Thyroid gland (tissue), 4 donors: Measurements from ENCODE around the gene ZBTB40. TPM values are rescaled to one million over a fixed set of nuclear protein-coding genes. Genes with fewer than 3 reads are reported as not detected.

Experiments
- DNase-seq, 2 donors: peaks; one replicate each; pipeline ENCODE4 v3.0.0-alpha.2; 2019
- H3K27ac ChIP-seq, 3 donors: fragments of 200-600 bp; sonication (generic); 1 replicate in 2 of 3; 2 replicates in 1 of 3; pipeline ENCODE4 v1.5.1; 2016 to 2019; ENCODE audit warnings: mild to moderate bottlenecking in 1 of 3, moderate library complexity in 1 of 3
- H3K27me3 ChIP-seq: fragments of 200-600 bp; sonication (generic); one replicate; pipeline ENCODE4 v1.5.1; 2019
- H3K36me3 ChIP-seq, 2 donors: fragments of 200-600 bp; sonication (generic); one replicate each; pipeline ENCODE4 v1.5.1; 2016 to 2019
- H3K4me1 ChIP-seq, 2 donors: fragments of 200-600 bp; sonication (generic); one replicate each; pipeline ENCODE4 v1.5.1; 2017 to 2019
- H3K4me3 ChIP-seq, 3 donors: fragments of 200-600 bp; sonication (generic); replicated peaks in 1 of 3; 1 replicate in 2 of 3; 2 replicates in 1 of 3; pipeline ENCODE4 v1.5.1; 2016; ENCODE audit warnings: mild to moderate bottlenecking in 1 of 3
- H3K9me3 ChIP-seq: fragments of 200-600 bp; sonication (generic); one replicate; pipeline ENCODE4 v1.5.1; 2017
- POLR2A ChIP-seq, 2 donors: fragments of 450-650 bp; IDR thresholded peaks; one replicate each; pipeline ENCODE4 v1.6.1; 2017; ENCODE audit warnings: antibody characterized with exemption in 2 of 2, mild to moderate bottlenecking in 2 of 2, moderate library complexity in 1 of 2
- whole genome bisulfite sequencing, 2 donors: methylation state at CpG; one replicate each; pipeline ENCODE4 v1.1.5; 2017; 5-methylcytosine and 5-hydroxymethylcytosine counted together
- intact Hi-C: fragments of 100-400 bp; cut with DNase I; formaldehyde crosslinking; loops from one replicate; pipeline ENCODE4 v1.15.1; 2023
- total RNA-seq, 4 donors: library from RNA; depleted of rRNA; stranded (reverse); fragments of >200 nt; gene quantifications; one replicate each; pipeline ENCODE4 v1.2.3, GENCODE V29; 2016
- TF ChIP-seq, protein P1 (sequence below), 6 experiments: fragments of 200-600 bp in 3 of 6; fragments of 450-650 bp in 3 of 6; sonication (generic) in 3 of 6; IDR thresholded peaks; one replicate each; pipeline ENCODE4 v1.5.1; 2016 to 2019; ENCODE audit warnings: antibody characterized with exemption in 6 of 6, mild to moderate bottlenecking in 2 of 6, inconsistent platforms in 1 of 6, moderate library complexity in 1 of 6

The ZBTB40 gene
- total RNA-seq, 4 donors from 2014 or later = 18.7 to 30.1 (median 23.8) TPM

DNA sequence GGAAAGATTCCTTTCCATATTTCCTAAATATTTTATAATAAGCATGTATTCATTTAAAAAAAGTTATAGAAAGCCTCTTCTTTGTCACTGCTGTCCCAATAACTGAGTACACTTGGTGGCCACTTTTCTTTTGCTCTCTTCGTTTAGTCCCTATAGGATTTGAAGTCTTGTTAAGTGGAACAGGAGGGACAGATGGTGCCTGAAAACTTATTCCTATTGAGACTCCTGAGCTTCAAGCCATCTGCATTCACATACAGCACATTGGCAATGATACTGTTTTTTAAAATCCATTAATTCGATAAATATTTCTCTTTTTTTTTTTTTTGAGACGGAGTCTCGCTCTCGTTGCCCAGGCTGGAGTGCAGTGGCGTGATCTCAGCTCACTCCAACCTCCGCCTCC lies 2.0 kb upstream of the ZBTB40 start:
- WGBS, 2 donors = 95 to 96% methylated on average over 7 of the region's 7 CpGs
- H3K4me3 ChIP-seq = no peak overlapping the region
- intact Hi-C loops = no loop called here
- peaks cover 5 to 17% of the 10 kb centered on the region in 2 donors for H3K4me1 ChIP-seq
- H3K36me3 ChIP-seq = no peaks in the 10 kb centered on the region
- no peaks in the 10 kb centered on the region for H3K27me3 ChIP-seq
- no peak for DNase-seq
- no peaks in the 10 kb centered on the region for H3K9me3 ChIP-seq
- TF ChIP-seq POLR2A (IDR thresholded peaks at IDR 0.05) = no peak
- TF ChIP-seq, protein P1, sequence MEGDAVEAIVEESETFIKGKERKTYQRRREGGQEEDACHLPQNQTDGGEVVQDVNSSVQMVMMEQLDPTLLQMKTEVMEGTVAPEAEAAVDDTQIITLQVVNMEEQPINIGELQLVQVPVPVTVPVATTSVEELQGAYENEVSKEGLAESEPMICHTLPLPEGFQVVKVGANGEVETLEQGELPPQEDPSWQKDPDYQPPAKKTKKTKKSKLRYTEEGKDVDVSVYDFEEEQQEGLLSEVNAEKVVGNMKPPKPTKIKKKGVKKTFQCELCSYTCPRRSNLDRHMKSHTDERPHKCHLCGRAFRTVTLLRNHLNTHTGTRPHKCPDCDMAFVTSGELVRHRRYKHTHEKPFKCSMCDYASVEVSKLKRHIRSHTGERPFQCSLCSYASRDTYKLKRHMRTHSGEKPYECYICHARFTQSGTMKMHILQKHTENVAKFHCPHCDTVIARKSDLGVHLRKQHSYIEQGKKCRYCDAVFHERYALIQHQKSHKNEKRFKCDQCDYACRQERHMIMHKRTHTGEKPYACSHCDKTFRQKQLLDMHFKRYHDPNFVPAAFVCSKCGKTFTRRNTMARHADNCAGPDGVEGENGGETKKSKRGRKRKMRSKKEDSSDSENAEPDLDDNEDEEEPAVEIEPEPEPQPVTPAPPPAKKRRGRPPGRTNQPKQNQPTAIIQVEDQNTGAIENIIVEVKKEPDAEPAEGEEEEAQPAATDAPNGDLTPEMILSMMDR (IDR thresholded peaks at IDR 0.05) = no peak
- no peak overlapping the region for H3K27ac ChIP-seq

DNA sequence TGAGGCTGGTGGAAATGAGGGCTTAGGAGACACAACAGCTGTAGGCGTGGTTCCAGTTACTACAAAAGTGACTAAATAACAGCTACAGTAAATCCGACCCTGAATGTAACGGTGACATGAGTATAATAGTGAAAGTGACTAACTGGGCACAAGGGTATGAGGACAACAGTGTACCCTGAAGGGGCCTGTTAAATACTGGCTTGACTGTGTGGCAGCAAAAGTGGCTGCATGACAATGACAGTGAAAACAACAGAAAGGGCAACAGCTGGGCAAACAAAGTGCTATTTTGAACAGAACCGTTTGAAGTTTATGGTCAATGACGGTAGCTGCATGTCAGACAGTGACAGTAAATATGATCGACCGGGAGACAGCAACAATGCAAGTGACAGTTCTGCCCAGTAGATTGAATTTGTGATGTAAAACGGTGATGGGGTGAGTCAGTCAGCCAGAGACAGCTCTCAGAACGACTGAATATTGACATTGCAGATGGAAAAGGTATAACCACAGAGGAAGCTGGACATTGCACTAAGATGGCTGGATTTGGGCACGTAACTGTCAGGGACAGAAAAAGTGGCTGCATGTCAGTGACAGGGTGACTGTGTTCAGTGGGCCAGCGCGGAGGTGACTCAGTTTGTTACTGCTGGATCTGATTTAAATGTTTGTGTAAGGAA lies 1.2 kb upstream of the ZBTB40 start:
- TF ChIP-seq POLR2A (IDR thresholded peaks at IDR 0.05) = no peak
- TF ChIP-seq, protein P1 (IDR thresholded peaks at IDR 0.05) = no peak
- WGBS, 2 donors = 84% methylated on average over 12 of the region's 12 CpGs
- intact Hi-C loops = no loop called here
- Histone ChIP-seq H3K4me1 (peaks cover 5 to 17% of the 10 kb centered on the region in 2 donors), H3K36me3 (no peaks in the 10 kb centered on the region), H3K9me3 (no peaks in the 10 kb centered on the region), H3K27me3 (no peaks in the 10 kb centered on the region), H3K4me3 (no peak overlapping the region), H3K27ac (no peak overlapping the region)
- no peak for DNase-seq

DNA sequence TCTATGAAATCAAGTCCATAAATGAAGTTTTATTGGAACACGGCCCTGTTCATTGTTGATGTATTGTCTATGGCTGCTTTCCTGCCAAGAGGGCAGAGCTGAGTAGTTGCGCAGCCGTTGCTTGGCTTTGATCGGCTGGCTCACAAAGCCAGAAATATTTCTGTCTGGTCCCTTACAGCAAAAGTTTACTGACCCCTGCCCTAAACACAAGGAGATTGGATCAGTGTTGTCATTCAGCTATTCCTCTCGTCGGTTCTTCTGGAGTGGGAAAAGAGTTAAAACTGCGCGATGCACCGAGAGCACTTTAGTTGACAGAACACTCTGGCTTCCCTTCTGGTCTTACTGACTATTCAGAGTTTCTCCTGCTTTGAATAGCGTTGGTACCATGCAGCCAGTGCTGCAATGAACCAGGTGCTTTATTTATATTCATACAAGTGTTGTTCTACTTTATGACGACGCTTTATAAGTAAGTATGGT lies 868 bp downstream of the ZBTB40 start:
- Histone ChIP-seq H3K27me3 (no peaks in the 10 kb centered on the region), H3K4me1 (peaks cover 5 to 21% of the 10 kb centered on the region in 2 donors), H3K36me3 (no peaks in the 10 kb centered on the region), H3K27ac (peak overlapping the region; percentile 92 to 96 (median 93)), H3K9me3 (no peaks in the 10 kb centered on the region), H3K4me3 (peak overlapping the region; percentile 56 to 99 (median 87))
- peak; percentile 33 to 40 for DNase-seq
- intact Hi-C loops = no loop called here
- TF ChIP-seq POLR2A (IDR thresholded peaks at IDR 0.05) = peak in 1 of 2 donors; percentile 4
- TF ChIP-seq, protein P1 (IDR thresholded peaks at IDR 0.05) = no peak
- WGBS, 2 donors = 7 to 8% methylated on average over 12 of the region's 12 CpGs

DNA sequence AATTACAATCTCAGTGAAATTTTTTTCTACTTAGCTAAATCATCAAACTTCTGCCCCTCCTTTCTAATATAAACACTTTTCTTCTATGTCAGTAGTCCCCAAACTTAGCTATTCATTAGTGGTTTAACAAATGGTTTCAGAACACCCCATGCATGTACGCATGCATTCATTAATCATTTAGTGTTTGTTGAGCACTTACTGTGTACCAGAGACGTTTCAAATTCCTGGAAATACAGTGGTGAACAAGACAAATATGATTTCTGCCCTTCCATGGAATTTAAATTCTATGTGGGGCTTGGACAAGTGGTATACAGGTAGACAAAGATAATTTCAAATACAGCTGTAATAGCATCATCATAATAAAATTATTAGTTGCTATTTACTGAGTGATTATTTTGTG lies 1.5 kb downstream of the ZBTB40 start:
- 81 to 83% methylated on average over 2 of the region's 2 CpGs for WGBS, 2 donors
- intact Hi-C loops = no loop called here
- no peak for DNase-seq

More for the DNA sequence above, 1.5 kb downstream of the ZBTB40 start:
- peak overlapping the region in 1 of 3 donors; percentile 92 for H3K27ac ChIP-seq
- H3K36me3 ChIP-seq = no peaks in the 10 kb centered on the region
- H3K4me3 ChIP-seq = no peak overlapping the region
- TF ChIP-seq, protein P1 (IDR thresholded peaks at IDR 0.05) = no peak
- no peak for TF ChIP-seq POLR2A (IDR thresholded peaks at IDR 0.05)
- peaks cover 5 to 25% of the 10 kb centered on the region in 2 donors for H3K4me1 ChIP-seq
- no peaks in the 10 kb centered on the region for H3K27me3 ChIP-seq
- no peaks in the 10 kb centered on the region for H3K9me3 ChIP-seq
